COLO668 (cell line): ENCODE measurements around the gene CDYL.

Experiments
- DNase-seq: peaks from one replicate; lab custom pipeline; 2025; ENCODE audit not compliant: unreplicated experiment; lab: John Stamatoyannopoulos, UW

CDYL gene

DNA sequence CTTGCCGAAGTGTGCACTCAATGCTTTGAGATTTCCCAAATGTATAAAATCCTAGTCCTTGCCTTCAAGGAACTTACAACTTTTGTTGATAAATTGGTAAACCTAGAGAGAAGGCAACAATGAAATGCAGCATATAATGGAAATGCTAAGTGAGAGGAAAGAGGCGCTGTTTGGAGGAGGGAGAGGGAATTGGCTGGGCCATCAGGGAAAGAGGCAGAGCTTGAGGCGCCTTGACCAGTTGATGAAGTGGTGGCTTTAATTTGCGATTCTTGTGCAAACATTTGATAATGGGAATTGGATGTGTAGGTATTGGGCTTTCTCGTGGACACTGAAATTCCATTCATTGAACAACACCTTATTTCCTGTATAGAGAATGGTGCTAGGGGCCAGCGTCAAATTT lies 1.9 kb upstream of the CDYL start:
- DNase-seq, result no peak

- peak; percentile 15 for DNase-seq
Observed at GRCh38 chr6:4774715-4775493, 1.3 kb upstream of the CDYL start.

- peak; percentile 66 for DNase-seq
Observed at GRCh38 chr6:4775494-4776130, 592 bp upstream of the CDYL start.

DNA sequence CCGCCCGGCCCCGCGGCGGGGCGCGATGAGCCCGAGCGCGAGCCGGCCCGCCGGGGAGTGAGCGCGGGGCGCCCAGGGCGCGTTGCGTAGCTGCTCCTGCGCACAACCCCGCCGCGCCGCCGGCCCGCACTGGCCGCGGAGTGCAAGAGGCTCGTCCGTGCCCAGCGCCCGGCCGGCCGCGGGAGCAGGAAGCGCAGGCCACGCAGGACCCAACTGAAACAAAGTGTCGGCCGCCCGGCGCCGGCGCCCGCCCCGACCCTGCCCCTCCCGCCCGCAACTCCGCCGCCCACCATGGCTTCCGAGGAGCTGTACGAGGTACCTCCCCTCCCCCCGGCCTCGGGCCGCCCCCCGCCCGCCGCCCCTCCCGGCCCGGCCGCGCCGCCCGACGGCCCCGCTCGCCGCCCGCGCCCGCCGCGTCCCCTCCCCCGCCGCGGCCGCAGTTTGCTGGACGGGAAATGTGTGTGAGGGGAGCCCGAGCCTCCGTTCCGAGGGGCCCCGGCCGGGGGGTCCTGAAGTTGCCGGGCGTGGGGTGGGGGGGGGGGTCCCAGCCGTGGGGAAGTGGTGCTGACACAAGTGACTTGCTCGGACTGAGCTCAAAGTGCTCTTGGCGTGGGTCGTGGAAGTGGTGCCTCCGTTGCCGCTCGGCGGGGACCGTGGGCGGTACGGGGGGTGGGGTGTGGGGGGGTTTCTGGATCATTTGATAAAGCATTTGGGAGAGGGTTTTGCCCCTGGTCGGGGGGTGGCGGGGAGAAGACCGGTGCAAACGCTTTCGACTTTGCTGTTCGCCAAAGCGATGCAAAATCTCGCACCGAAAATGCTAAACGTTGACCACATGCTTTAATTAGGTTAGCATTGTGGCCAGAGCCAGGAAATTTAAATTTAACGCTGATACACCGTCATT lies 539 bp downstream of the CDYL start:
- peak; percentile 72 for DNase-seq

DNA sequence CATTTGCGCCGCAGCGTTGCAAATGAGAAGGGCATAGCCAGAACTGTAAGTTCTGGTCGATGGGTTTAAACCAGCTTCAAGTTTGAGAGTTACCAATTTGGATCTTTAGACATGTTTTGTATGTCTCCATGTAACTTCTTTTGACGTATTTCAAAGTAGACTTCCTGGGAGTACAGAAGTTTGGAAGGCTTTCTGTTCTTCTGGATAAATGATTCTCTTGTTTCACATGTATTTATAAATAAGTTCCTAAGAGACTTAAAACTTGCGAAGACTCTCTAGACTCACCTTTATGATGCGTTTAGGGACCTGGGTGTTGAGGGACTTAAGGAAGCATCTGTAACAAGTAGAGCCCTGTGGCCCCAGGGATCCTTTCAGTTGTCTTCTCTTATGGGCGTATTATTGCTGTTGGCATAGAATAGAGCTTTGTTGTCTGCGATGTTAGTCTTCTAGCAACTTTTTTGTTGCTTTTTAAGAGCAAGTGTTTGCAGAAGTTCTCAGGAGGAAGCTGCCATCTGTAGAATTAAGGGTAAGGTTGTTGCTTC lies 1.3 kb downstream of the CDYL start:
- no peak for DNase-seq

GRCh38 chr6:4778086-4778485 lies 1.9 kb downstream of the CDYL start:
- no peak for DNase-seq

DNA sequence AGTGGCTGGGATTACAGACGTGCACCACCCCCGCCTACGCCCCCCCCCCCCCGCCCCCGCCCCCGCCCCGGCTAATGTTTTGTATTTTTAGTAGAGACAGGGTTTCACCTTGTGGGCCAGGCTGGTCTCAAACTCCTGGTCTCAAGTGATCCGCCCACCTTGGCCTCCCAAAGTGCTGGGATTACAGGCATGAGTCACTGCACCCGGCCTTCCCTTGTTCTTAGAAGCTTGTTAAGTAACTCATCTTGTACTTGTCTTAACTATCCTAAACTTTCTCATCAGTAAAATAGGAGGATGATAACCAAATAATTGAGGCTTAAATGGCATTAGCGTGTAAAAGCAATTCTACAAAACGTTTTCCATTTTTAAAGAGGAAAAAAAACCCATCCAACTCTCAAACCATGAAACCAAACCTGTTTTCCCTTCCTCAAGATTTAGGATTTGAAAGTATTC lies 4.2 kb downstream of the CDYL start:
- DNase-seq, result no peak

DNA sequence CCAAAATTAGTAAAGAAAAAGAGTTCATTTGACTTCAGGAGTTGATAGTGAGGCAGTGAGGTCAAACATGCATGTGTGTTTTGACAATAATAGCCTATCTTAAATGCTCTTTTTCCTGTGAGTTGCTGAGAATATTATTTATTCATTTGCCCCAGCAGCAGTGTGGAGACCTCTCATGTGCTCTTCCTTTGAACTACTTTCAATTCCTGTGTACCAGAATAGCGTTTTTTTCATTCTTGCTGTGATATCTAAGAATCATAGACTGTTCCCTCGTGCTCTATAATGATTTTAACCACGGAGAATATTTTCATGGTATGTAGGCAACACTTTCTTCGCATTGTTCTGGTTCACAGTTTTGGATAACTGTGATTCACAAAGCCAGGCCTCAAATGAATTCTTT lies 5.2 kb downstream of the CDYL start:
- DNase-seq, result no peak

GRCh38 chr6:4781967-4782575 lies 5.9 kb downstream of the CDYL start:
- no peak for DNase-seq

GRCh38 chr6:4786996-4787395 lies 10.8 kb downstream of the CDYL start:
- DNase-seq, result no peak

GRCh38 chr6:4788482-4788881 lies 12.3 kb downstream of the CDYL start:
- DNase-seq, result no peak

GRCh38 chr6:4788953-4789584 lies 12.9 kb downstream of the CDYL start:
- no peak for DNase-seq

GRCh38 chr6:4790158-4790899 lies 14.1 kb downstream of the CDYL start:
- DNase-seq, result no peak

DNA sequence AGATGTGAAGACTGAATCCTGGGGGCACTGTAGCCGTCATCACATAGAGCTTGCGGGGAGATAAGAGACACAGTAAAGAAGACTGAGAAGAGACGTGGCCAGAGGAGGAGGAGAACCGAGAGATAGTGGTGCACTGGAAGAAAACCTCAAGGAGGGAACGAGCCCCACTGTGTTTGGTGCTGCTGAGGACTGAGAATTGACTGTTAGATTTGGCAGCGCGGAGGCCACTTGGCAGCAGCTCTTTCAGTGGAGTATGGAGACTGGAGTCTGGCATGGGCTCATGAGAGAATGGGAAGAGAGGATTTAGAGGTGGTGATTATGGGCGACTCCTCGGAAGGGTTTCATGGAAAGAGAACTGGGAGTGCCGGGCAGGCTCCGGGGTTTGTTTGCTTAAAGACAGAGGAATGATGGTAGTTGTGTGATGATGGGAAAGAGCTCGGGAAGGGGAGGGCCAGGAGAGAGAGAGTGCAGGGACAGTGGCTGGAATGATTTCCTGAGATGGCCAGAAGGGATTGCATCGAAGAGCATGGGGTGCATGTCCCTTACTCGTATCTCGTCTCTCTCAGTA lies 18.0 kb downstream of the CDYL start:
- DNase-seq, result no peak

DNA sequence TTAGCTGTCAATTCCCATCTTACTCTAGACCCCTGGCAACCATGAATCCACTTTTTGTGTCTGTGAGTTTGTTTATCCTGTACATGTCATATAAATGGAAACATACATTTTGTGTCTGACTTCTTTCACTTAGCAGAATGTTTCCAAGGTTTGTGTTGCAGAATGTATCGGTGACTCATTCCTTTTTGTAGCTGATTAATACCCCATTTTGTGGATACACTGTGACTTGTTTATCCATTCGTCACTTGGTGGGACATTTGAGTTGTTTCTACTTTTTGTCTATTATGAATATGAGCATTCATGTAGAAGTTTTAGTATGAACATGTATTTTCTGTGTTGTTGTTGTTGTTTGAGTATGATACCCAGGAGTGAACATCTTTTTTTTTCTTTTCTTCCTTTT lies 21.4 kb downstream of the CDYL start:
- DNase-seq, result no peak

DNA sequence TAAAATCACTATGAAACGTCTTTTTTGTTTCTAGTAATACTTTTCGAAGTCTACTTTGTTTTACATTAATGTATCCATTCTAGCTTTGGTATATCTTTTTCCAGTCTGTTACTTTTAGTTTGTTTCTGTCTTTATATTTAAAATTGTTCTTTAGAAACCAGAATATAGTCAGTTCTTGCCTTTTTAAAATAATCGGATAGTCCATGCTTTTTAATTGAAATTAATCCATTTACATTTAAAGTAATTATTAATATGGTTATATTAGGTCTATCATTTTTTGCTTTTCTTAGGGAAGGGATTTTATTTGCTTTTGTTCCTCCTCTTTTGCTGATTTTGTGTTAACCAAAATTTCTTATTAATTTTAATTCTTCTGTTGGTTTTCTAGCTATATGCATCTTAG lies 23.7 kb downstream of the CDYL start:
- no peak for DNase-seq

- no peak for DNase-seq
Observed at GRCh38 chr6:4800662-4801061, 24.5 kb downstream of the CDYL start.

DNA sequence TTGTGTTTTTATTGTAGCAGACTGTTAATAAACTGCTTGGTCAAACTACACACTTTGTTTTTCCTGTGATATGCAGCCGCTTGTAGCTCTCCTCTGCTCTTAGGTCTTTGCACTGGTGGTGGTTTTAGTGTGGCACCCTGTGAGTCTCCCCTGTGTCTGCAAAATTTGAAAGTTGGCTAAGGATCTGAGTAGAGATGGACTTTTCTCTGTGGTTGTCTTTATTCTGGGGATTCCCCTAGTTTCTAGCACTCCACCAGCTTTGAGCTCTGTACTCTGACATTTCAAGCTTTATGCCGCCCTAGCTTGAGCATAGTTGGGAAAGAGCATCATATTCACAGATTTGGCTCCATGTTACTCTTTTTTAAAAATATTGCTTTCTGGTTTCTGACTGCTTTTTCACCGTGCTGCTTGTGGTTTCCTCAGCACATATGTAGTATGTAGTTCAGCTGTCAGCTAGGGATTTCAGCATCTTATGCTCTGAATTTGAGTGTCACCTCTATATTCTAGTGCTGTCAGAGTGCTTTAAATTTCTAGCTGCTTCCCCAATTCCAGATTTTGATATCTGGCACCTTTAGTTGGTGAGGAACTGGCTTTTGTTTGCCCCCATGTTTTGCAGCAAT lies 25.4 kb downstream of the CDYL start:
- no peak for DNase-seq

DNA sequence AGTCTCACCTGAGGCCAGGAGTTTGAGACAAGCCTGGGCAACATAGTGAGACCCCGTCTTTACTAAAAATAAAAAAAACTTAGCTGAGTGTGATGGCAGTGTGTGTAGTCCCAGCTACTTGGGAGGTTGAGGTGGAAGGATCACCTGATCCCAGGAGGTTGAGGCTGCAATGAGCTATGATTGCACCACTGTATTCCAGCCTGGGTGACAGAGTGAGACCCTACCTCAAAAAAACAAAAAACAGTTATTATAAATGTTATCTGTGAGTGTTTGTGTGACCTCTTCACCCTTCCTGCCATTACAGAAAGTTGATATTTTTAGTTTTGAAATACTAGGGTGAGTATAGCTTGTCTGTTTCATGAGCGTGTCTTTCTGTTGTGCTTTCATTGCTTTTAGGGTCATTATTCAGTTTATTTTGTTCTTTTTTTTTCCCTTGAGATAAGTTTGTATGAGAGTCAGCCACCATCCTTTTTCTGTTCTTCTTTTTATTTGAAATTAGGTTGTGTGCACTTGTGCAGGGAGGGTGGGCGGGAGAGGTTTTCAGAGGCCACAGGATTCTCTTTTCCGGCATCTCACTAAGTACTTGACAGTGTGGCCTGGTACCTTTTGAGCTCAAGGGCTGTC lies 26.2 kb downstream of the CDYL start:
- no peak for DNase-seq
